ENCODE results near the gene P2RX3. TPM values are rescaled to one million over a fixed set of nuclear protein-coding genes. Genes with fewer than 3 reads are reported as not detected.

P2RX3 gene
- total RNA-seq, 1 donor from 2014 or later = not detected

GRCh38 chr11:57416436-57416835, 78.3 kb downstream of the P2RX3 start:
- Mint-ChIP-seq H3K27ac (ENCODE audit: unreplicated experiment) (no peak overlapping the region), H3K36me3 (ENCODE audit: unreplicated experiment) (peaks cover 21% of the 10 kb centered on the region), H3K4me3 (ENCODE audit: unreplicated experiment) (no peak overlapping the region), H3K27me3 (ENCODE audit: unreplicated experiment) (no peaks in the 10 kb centered on the region), H3K4me1 (ENCODE audit: unreplicated experiment) (no peaks in the 10 kb centered on the region), H3K9me3 (ENCODE audit: unreplicated experiment) (no peaks in the 10 kb centered on the region)
- DNase-seq (ENCODE audit: extremely low spot score, unreplicated experiment) = no peak
- no peak for TF ChIP-seq CTCF (IDR thresholded peaks at IDR 0.05)

GRCh38 chr11:57417056-57417455, 78.9 kb downstream of the P2RX3 start:
- H3K4me1 Mint-ChIP-seq (ENCODE audit: unreplicated experiment) = no peaks in the 10 kb centered on the region
- peaks cover 21% of the 10 kb centered on the region for H3K36me3 Mint-ChIP-seq (ENCODE audit: unreplicated experiment)
- DNase-seq (ENCODE audit: extremely low spot score, unreplicated experiment) = no peak
- H3K4me3 Mint-ChIP-seq (ENCODE audit: unreplicated experiment) = no peak overlapping the region
- no peak overlapping the region for H3K27ac Mint-ChIP-seq (ENCODE audit: unreplicated experiment)
- no peaks in the 10 kb centered on the region for H3K9me3 Mint-ChIP-seq (ENCODE audit: unreplicated experiment)
- no peaks in the 10 kb centered on the region for H3K27me3 Mint-ChIP-seq (ENCODE audit: unreplicated experiment)
- no peak for TF ChIP-seq CTCF (IDR thresholded peaks at IDR 0.05)

GRCh38 chr11:57418131-57418530, 80.0 kb downstream of the P2RX3 start:
- Mint-ChIP-seq H3K4me3 (ENCODE audit: unreplicated experiment) (no peak overlapping the region), H3K4me1 (ENCODE audit: unreplicated experiment) (no peaks in the 10 kb centered on the region), H3K9me3 (ENCODE audit: unreplicated experiment) (no peaks in the 10 kb centered on the region), H3K27ac (ENCODE audit: unreplicated experiment) (no peak overlapping the region), H3K36me3 (ENCODE audit: unreplicated experiment) (peaks cover 18% of the 10 kb centered on the region), H3K27me3 (ENCODE audit: unreplicated experiment) (no peaks in the 10 kb centered on the region)
- no peak for TF ChIP-seq CTCF (IDR thresholded peaks at IDR 0.05)
- DNase-seq (ENCODE audit: extremely low spot score, unreplicated experiment) = no peak

- Mint-ChIP-seq H3K9me3 (ENCODE audit: unreplicated experiment) (no peaks in the 10 kb centered on the region), H3K4me3 (ENCODE audit: unreplicated experiment) (no peak overlapping the region), H3K36me3 (ENCODE audit: unreplicated experiment) (peaks cover 10% of the 10 kb centered on the region), H3K27me3 (ENCODE audit: unreplicated experiment) (no peaks in the 10 kb centered on the region), H3K27ac (ENCODE audit: unreplicated experiment) (no peak overlapping the region), H3K4me1 (ENCODE audit: unreplicated experiment) (no peaks in the 10 kb centered on the region)
- DNase-seq (ENCODE audit: extremely low spot score, unreplicated experiment) = no peak
- no peak for TF ChIP-seq CTCF (IDR thresholded peaks at IDR 0.05)
Observed at GRCh38 chr11:57419146-57419545, 81.0 kb downstream of the P2RX3 start.

- no peak overlapping the region for H3K4me3 Mint-ChIP-seq (ENCODE audit: unreplicated experiment)
- no peak for TF ChIP-seq CTCF (IDR thresholded peaks at IDR 0.05)
- no peak for DNase-seq (ENCODE audit: extremely low spot score, unreplicated experiment)
- H3K4me1 Mint-ChIP-seq (ENCODE audit: unreplicated experiment) = peaks cover 18% of the 10 kb centered on the region
- H3K9me3 Mint-ChIP-seq (ENCODE audit: unreplicated experiment) = no peaks in the 10 kb centered on the region
- peaks cover 7% of the 10 kb centered on the region for H3K36me3 Mint-ChIP-seq (ENCODE audit: unreplicated experiment)
- H3K27ac Mint-ChIP-seq (ENCODE audit: unreplicated experiment) = no peak overlapping the region
- H3K27me3 Mint-ChIP-seq (ENCODE audit: unreplicated experiment) = no peaks in the 10 kb centered on the region
Observed at GRCh38 chr11:57421066-57421465, 82.9 kb downstream of the P2RX3 start.

Measured in osteocyte (in vitro differentiated cells).